8988T (cell line): ENCODE results near the gene CHMP6.

Experiments
- DNase-seq: peaks from one replicate; pipeline ENCODE4 v3.0.0; 2011

Gene CHMP6

GRCh38 chr17:80971704-80972304 lies 19.8 kb upstream of the CHMP6 start:
- no peak for DNase-seq

- no peak for DNase-seq
Measured at GRCh38 chr17:80976701-80977100, 14.9 kb upstream of the CHMP6 start.

DNA sequence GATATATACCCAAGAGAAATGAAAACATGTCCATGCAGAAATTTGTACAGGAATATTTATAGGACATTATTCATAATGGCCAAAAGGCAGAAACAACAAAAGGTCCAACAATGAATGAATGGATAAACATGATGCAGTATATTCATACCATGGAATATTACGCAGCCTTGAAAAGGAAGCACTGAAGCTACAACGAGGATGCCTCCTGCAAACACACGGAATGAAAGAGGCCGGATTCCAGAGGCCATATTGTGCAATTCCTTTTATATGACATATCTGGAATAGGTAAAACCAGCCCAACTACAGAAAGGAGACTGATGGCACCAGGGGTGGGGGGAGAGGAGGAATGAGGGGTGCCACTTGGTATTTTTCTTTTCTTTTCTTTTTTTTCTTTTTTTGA lies 14.5 kb upstream of the CHMP6 start:
- DNase-seq: no peak

DNA sequence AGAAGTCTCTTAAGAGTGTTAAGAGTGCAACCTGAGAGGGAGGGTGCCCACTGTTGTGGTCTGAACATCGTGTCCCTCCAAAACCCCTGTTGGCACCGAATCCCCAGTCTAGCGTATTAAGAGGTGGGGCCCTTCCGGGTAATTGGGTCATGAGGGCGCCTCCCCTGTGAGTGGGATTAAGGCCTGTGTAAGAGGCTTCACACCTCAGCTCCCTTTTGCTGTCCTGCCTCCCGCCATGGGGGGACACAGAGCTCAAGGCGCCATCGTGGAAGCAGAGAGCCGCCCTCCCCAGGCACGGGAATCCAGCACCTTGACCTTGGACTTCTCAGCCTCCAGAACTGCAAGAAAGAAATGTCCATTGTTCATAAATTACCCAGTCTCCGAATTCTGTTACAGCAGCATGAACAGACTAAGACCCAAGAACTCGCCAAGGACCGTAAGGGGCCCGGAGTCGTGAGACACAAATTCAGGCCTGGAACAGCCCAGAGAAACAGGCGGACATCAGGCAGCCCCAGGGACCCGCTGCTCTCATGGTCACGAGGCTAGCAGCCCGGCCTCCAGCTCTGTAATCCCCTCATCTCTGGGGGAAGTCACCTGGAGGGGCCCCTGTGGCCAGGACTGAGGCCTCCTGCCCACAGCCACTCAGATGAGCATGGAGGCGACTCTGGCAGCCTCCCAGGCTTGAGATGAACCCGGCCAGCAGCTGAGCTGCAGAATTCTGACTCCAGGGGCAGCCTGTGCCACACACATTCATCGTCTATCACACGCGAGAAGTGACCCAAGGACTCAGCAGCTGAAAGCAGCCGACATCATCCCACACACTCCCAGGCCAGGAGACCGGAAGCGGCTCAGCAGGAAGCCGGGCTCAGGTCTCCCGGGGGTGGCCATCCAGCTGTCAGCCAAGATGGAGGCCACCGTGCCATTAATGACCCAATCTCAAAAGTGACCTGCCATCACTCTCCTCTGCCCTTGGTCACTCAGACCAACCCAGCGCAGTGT lies 12.8 kb upstream of the CHMP6 start:
- DNase-seq: no peak

- DNase-seq: no peak
Measured at GRCh38 chr17:80979547-80980378, 11.9 kb upstream of the CHMP6 start.

- DNase-seq: no peak
Measured at GRCh38 chr17:80980397-80981061, 11.1 kb upstream of the CHMP6 start.

GRCh38 chr17:80981062-80981902 lies 10.4 kb upstream of the CHMP6 start:
- DNase-seq: no peak

- DNase-seq: no peak
Measured at GRCh38 chr17:80981929-80982425, 9.7 kb upstream of the CHMP6 start.

DNA sequence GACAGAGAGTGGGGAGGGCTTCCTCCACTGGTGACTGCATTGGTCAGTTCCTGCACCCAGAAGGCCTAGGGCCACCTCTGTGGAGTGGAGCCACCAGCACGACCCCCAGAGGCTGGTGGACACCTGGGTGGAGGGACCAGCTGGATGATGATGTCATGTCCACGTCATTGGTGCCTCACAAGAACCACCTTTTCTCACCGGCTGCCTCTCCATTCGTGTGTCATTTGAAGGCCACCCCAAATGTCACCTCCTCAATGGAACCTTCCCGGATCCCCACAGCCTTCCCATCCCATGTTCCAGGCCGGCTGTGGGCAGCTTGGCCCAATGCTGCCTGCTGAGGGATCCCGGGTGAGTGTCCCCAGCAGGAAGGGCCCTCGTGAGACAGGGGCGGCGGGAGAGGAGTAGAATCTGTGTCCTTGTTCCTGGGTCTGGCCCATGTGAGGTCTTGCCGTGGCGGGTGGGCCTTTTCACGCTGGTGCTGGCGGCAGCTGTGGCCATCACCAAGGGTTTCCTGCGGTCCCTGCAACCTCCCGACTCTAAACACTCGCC lies 9.1 kb upstream of the CHMP6 start:
- DNase-seq: no peak

GRCh38 chr17:80983545-80983944 lies 8.1 kb upstream of the CHMP6 start:
- no peak for DNase-seq

DNA sequence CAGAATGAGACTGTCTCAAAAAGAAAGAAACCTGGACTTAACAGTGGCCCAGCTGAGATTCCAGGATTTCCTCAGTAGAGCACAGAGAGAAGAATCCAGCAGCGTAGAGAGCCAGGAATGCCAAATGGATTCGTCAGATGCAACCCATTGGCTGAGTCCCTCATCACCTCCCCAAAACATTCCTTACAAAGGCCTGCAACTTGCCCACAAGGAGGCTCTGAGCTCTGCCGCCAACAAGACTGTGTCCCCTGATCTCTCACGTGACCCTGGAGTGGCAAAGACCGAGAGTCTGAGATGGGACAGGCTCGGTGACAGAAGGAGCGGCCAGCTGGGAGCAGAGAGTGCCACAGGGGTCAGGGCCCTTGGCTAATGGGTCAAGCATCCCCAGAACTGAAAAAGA lies 6.9 kb upstream of the CHMP6 start:
- peak; percentile 88 for DNase-seq

- no peak for DNase-seq
Measured at GRCh38 chr17:80986046-80986445, 5.6 kb upstream of the CHMP6 start.

- DNase-seq: no peak
Measured at GRCh38 chr17:80986816-80987475, 4.7 kb upstream of the CHMP6 start.

GRCh38 chr17:80987941-80988461 lies 3.6 kb upstream of the CHMP6 start:
- DNase-seq: no peak

- DNase-seq: no peak
Measured at GRCh38 chr17:80989586-80989913, 2.1 kb upstream of the CHMP6 start.

DNA sequence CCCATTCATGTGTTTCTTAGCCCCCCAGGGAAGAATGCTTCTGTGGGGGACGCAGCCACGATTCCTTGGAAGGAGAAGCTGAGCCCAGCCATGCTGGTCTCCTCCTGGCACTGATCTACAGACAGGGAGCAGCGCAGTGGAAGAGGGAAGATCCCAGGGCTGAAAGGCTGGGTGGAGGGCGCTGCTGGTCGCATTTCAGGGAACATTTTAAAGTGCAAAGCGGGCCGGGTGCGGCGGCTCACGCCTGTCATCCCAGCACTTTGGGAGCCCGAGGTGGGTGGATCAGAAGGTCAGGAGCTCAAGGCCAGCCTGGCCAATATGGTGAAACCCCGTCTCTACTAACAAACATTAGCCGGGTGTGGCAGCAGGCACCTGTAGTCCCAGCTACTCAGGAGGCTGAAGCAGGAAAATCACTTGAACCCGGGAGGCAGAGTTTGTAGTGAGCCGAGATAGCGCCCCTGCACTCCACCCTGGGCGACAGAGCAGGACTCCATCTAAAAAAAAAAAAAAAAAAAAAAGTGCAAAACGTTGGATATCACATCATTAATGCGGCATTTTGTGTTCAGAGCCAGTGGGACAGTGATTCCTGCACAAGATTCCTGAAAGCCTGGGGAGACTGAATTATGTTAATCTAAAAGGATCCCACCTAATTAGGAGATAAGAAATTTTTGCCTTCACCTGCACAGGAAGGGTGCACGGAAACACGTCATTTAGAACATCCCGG lies 558 bp upstream of the CHMP6 start:
- no peak for DNase-seq

GRCh38 chr17:80992077-80992947 lies 671 bp downstream of the CHMP6 start:
- DNase-seq: peak; percentile 73

GRCh38 chr17:80992948-80993624 lies 1.4 kb downstream of the CHMP6 start:
- DNase-seq: no peak
